ENCODE data around the gene ODAD2.

Gene ODAD2

DNA sequence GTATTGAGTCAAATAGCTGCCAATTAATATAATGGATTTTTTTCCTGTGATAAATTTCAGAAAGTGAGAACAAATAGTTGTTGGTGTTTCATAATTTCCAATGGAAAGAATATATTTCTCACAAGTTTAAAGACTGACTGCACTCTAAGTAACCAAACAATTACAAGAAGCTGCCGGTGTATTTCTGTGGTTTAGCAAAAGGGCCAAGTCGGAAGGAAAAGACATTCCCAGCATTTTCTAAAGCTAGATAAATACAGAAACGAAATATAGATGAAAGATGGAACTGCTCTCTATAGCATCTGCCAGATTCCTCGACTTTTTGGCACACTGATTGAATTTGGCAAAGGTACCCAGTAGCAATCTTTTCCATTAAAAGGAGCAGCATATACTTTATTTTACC lies 160.5 kb downstream of the ODAD2 start:
- DNase-seq, result no peak

DNA sequence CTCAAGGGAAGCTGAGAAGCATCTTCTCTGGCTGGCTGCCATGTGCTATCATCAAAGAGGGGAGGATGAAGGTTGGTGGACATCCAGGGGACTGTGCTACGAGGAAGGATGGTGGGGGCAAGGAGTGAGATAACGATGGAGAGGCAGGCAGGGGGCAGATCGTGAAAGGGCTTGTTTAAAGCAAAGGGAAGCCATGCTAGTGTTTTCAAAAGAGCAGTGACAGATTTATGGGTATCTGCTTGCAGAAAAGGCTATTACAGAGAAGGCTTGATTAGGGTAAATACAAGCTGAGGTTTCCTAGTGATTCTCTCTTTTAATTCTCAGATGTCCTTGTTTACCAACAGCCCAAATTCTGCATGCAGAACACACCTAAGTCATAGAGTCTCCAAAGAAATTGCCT lies 164.4 kb downstream of the ODAD2 start:
- no peak for DNase-seq

DNA sequence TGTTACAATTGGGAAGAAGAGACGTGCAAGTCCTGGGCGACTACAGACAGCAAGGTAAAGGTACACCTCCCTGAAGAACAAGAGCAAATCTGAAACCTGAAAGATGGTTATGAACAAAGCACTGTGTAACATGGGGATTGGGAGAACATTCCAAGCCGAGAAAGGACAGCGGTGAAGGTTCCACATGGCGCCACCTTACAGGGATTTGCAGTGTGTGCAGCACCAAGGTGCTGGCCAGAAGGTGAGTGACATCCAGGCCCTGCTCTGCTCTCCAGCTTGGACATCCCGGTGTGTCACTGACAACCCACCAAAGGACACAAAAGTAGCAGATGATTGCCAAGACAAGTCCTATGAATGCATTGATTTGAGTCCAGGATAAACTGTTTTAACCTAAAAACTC lies 165.1 kb downstream of the ODAD2 start:
- DNase-seq, result no peak

DNA sequence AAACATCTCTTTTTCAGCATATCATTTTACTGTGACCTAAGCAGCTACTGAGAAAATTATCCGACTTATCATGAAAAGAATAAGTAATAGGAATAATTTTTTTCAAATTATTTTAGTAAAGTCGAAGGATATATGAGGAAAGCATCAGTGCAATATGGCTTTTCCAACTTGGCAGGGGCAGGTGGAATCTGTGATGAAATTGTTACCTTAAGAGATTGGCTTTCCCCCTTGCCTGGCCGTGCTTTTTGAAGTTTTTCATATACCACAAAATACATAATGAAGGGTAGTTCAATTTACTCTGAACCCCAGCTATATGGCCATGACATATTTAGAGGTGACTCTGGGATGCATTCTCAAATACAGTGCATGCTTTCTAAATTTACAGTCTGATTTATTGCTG lies 166.1 kb downstream of the ODAD2 start:
- no peak for DNase-seq

DNA sequence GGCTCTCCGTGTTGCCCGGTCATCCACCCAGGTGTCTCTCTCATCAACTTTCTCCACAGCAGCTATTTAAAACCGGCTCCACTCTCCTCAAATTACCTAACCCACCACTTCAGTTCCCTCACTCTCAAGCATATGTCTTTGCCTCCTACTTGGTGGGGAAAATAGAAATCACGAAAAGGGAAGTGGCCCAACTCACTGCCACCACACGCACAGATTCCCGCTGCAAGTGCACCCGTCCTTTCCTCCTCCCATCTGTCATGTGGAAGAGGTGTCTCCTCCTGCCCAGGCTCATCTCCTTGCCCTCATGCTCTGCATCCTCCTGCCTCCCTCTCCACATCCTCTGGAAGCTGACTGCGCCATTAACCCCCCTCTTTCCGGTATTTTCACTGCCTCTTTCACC lies 172.5 kb downstream of the ODAD2 start:
- no peak for DNase-seq

DNA sequence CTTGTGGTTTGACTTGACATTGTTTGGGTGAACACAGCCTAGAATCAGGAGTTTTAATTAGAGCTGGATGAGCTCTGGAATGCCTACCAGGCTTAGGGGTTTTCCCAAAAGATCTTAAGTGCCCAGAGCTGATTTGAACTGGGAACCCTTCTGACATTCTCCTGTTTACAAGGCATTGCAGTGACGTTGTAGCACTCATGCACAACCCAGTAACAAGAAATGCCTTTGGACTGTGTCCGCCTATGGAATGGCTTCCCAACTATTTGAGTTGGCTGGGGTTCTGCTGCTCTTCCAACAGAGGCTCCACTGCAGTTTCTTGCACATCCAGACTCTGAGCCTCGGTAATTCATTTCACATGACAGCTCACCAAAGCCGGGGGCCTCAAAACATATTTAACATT lies 176.6 kb downstream of the ODAD2 start:
- no peak for DNase-seq

DNA sequence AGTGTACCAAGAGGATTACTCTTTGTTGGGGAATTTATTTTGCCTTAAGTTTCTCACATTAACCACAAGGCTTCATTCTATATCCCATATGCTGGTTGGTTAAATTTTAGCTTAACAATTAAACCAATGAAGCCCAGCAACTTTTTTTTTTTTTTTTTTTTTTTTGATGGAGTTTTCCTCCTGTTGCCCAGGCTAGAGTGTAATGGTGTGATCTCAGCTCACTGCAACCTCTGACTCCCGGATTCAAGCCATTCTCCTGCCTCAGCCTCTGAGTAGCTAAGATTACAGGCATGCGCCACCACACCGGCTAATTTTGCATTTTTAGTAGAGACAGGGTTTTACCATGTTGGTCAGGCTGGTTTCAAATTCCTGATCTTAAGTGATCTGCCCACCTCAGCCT lies 178.2 kb downstream of the ODAD2 start:
- DNase-seq, result no peak

DNA sequence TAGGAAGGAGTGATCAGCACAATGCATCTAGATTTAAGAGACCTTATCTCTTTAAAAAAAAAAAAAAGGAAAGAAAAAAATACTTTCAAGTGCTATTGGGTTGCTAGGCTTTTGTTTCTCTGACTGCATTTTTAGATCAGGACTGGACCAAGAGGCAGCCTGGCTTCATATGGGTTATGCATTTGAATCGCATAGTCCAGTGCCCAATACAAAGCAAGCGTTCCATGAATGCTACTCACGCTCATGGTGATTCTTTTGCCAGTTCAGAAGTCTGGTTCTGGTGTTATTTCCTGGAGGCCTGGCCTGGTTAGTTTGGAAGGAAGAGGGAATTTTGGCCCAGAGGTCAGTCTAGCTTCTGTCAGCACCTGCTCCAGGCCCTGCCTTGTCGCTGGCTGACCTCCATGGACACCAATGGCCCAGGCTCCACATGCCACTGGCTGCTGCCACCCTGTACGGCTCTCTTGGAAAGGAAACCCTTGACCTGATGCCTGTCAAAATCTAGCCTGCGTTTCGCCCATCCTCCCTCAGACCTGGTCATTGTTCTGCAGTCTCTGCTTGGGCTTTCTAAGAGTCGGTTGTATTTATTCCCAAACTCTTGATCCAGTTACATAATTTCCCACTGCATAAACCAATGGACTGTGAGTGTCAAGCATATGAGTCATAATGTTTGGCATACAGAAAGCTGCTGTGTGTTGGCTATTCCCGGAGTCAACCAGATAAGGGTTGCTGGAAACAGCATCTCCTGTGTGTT lies 178.9 kb downstream of the ODAD2 start:
- DNase-seq, result no peak

DNA sequence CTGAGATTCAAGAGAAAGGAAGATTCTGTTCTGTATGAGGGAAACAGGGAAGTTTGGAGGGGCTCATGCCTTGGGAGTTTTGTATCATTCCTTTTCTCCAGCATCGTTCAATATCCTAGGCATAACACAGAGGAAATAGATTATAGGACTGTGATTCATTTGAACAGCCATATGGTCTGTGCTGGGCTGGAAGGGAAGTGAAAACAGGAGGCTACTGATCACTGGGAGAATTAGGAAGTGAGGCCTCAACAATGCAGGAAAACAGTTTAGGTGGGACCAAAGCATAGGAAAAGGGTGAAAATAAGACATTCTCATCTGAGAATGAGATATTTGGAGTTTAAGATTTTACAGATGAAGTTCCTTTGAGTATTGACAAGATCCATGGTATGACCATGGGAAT lies 182.6 kb downstream of the ODAD2 start:
- DNase-seq, result no peak

DNA sequence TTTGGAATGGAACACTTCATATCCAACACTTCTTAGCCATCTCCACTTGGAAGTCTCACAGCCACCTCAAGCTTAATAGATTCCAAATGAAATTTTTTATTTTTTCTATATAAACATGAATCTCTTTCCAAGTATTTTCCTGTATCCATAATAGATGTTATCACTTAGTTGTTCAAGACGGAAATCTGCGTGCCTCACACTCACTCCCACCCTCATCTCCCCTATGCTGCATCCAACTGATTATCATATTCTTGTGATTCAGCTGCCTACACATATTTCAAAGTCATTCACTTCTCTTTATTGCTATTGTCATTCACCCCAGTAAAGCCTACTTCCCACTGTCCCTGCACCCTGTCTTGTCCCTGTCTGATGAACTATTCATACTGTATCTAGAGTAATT lies 183.0 kb downstream of the ODAD2 start:
- DNase-seq, result no peak

DNA sequence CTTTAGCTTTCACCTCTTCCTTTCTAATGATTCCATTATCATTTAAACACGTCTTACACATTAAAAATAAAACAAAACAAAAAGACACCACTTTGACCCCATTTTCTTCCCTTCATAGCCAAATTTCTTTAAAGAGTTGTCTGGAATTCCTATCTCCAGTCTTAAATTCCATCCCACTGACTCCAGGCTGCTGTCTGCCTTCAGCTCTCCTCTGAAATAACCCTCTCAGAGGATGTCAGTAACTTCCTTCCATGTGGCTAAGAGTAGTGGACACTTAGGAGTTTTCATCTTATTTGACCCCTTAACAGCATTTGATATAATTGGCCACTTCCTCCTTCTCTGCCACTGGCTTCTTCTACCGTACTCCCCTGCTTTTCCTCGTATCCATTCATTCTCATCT lies 183.6 kb downstream of the ODAD2 start:
- no peak for DNase-seq

DNA sequence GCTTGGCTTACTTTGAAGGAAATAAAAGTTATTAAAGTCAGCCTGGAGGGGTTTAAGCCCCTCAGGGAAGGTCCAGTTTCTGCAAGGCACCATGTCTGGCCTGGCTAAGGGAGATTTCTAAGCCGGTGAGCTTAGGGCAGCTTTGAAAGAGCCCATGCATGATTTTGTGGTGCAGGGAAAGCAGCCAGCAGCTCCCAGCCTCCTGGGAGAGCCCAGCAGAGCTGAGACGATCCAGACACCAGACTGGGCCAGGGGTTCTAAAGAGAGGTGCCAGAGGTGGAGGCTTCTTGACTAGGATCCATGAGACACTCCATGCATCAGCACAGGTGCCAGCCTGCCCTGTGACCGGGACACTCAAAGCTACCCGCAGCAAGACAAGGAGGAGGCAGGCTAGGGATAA lies 193.7 kb downstream of the ODAD2 start:
- no peak for DNase-seq

DNA sequence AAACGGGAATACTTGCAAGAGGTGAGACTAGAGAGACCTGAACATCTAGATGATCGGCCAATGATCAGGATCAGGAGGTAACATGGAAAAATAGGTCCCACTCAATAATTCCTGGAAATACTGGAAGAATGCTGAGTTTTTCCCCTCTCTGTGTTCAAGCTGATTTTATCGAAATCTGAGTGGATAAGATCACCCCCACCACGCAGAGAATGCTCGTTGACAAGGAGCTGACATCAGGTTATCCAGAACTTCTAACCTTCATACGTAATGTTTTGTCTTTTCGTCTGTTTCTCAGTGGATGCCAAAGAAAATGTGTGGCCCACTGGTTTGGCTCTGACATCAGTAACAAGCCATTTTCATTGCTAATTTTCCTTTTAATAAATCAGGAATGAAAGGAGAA lies 194.7 kb downstream of the ODAD2 start:
- DNase-seq, result no peak

DNA sequence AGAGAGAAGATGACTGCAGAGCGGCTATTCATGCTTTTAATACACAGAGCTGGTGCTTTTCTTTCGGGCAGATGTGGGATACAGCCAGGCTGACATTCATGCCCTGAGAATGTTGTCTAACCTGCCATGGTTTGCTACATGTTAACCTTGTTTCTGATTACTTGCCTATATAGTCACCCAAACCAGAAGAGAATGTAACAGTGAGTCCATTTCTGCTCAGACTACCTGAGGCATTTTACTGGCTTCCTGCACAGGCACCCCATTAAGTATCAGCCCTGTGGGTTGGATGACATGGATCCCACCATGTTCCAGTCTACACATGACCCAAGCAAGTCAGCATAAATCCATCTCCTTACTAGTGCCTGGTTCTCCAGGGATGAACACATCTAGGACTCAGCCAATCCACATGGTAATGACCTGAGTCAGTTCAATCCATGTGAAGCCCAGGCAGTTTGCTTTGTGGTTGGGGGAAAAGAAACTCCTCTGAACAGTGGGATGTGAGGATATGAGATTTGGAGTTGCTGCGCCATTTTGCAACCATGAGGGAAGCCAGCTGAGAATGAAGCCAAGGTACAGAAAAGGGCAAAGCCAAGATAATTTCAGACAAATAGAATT lies 197.6 kb downstream of the ODAD2 start:
- DNase-seq, result no peak

DNA sequence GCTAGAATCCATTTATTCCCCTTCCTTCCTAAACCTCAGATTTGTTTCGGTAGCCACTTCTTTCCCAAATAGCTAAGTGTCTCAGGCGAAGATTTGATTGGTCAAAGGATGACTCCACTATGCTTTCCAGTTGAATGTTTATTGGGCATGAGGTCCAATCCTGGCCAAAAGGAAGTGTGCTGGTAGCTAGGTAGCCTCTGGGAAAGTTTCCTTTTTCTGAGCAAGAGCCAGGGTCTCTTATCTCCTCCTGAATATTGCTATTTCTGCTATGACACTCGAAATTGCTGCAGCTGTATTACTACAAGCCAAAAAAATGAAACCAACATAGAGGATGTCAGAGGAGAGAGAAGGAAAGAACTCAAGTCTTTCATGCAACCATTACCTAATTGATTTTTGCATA lies 199.8 kb downstream of the ODAD2 start:
- peak; percentile 58 for DNase-seq

DNA sequence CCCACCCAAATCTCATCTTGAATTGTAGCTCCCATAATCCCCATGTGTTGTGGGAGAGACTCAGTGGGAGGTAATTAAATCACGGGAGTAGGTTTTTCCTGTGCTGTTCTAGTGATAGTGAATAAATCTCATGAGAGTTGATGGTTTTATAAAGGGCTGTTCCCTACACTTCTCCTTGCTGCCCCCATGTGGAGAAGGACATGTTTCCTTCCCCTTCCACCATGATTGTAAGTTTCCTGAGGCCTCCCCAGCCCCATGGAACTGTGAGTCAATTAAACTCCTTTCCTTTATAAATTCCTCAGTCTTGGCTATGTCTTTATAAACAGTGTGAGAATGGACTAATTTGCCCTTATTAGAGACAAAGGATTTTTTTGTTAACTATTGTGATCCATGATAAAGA lies 204.7 kb downstream of the ODAD2 start:
- DNase-seq, result peak; percentile 30

DNA sequence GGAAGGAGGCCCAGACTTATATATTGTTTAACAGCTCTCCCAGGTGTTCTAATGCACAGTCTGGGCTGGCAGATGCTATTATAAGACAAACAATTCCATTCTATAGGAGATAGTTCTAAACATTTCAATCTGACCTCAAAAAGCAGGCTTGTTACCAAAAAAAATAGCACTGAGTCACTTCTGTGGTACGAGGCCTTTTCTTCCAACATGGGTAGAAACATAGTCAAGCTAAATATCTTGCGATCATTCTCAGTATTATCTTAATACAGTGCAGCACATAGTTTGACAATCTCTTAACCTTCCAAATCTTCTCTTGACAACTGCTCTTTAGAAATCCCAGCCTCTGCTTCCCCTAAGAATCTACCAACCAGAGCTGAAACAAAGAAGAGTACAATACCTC lies 206.7 kb downstream of the ODAD2 start:
- no peak for DNase-seq

DNA sequence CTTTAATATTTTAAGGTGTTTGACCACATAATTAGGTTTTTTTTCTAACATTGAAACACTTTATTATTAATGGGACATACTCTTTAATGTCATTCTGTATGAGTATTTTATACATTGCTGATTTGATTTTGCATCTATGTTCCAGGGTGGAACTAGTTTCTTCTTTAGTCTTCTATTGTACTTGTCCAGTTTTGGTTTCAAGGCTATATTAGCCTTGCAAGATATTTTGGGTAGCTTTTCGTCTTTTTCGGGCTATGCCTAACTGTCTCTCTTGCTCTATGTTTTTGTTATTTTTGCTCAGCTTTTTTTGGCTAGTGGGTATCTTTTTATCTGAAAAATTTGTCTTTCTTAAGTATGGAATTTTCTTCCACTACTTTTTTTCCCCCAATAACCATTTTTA lies 214.6 kb downstream of the ODAD2 start:
- DNase-seq, result no peak

DNA sequence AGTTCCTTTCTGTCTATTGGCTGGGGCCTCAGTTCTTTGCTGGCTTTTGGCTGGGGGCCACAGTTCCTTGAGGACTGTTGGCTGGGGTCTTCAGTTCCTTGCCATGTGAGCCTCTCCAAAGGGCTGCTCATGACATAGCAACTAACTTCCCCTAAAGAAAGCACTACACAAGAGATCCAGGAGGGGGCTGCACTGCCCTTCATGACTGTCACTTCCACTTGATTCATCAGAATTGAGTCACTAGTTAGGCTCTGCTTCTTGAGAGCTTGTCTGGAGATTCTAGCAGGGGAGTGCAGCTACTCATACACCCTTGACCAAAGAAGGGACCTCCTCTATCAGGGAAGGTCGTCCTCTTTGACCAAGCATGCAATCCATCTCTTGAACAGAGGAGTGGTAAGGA lies 215.2 kb downstream of the ODAD2 start:
- peak; percentile 74 for DNase-seq

DNA sequence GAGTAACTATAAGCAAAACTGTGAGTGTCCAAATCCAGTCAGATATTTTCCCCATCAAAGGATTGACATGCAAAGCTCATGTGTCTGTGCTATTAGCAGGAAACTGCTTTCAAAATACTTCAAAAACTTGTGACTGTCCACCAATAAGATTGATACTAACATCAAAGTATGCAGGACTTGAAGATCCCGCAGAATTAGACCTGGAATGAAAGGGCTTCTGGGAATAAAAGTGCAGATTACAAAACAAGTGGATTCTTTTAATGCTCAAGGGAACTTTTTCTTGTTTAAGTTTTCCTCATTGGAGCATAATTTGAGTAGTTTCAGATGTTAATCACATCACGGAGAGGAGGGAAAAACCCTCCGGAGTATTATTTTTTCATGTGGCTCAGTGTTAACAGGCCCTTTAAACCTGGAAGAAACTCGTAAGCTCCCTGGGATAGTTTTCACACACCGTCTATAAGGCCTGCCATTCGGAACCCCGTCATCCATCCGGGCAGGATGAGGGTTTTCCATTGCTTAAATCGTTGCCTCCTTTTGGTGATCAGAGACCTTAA lies 219.3 kb downstream of the ODAD2 start:
- DNase-seq, result no peak

DNA sequence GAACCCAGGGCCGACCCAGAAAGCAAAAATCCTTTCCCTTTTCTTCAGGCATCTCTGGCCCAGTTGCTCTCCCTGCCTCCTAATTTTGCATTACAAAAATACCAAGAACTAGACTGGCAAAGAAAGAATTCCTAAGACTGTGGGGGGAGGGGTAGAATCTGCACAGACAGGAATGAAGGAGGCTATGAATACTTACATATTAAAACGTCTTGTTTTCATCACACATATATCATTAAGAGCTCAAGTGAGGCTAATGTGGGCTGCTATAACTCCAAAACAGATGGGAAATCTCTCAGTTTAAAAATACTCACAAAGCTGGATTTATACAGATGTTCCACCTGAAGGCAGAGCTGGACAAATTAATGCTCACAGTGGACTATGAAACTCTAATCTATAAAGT lies 224.0 kb downstream of the ODAD2 start:
- no peak for DNase-seq

DNA sequence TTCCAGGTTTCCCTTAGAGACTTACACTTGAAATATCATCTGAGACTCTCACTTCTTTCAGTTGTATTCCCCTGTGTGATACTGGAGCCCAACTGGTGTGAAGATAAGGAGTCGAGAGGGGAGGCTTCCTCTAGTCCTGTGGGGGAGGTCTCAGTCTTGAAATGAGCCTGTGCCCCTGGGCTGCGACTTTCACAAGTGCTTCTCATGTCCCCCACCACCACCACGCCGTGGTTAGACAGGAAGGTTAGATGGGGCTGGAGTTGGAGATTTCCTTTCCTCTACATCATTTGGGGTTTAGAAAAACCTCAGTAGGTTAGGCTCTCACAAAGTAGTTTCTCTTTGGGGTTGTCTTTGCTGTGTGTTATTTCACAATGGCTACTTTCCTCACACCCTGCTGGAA lies 227.6 kb downstream of the ODAD2 start:
- DNase-seq, result peak; percentile 46

DNA sequence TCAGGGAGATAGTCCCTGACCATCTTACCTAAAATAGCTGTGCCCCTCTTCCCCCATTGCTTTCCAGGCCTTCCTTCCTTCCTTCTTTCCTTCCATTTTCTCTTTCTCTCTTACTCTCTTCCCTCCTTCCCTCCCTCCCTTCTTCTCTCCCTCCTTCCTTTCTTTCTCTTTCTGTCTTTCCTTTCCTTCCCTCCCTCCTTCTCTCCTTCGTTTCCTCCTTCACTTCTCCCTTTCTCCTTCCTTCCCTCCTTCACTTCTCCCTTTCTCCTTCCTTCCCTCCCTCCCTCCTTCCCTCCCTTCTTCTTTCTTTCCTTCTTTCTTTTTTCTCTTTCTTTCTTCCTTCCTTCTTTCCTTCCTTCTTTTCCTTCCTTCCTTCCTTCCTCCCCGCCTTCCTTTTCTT lies 228.7 kb downstream of the ODAD2 start:
- no peak for DNase-seq

All from OCI-M1 (cell line).